Naive B cell (primary cell): Measurements from ENCODE around the gene PLEKHA6. TPM values are rescaled to one million over a fixed set of nuclear protein-coding genes. Genes with fewer than 3 reads are reported as not detected.

Experiments
- ATAC-seq, 2 donors: fragments of 150-1000 bp; cut with Tn5 transposase; 2 replicates each; pipeline ENCODE4 v1.10.0; 2021; ENCODE audit warnings: low read depth in 2 of 2, mild to moderate bottlenecking in 2 of 2, moderate library complexity in 2 of 2
- DNase-seq: peaks from one replicate; pipeline ENCODE4 v3.0.0; 2022
- H3K27ac Mint-ChIP-seq, 6 donors: one replicate each; pipeline ENCODE4 v1.8.0; 2020 to 2022; ENCODE audit warnings: mild to moderate bottlenecking in 6 of 6, mixed read lengths in 6 of 6, moderate library complexity in 5 of 6, inconsistent platforms in 2 of 6
- H3K27me3 Mint-ChIP-seq, 3 donors: one replicate each; pipeline ENCODE4 v1.8.0; 2021 to 2022; ENCODE audit warnings: mixed read lengths in 3 of 3, mild to moderate bottlenecking in 1 of 3
- H3K36me3 Mint-ChIP-seq, 2 donors: one replicate each; pipeline ENCODE4 v1.8.0; 2020 to 2022; ENCODE audit warnings: mixed read lengths in 2 of 2, inconsistent platforms in 1 of 2, mild to moderate bottlenecking in 1 of 2
- H3K4me1 Mint-ChIP-seq, 3 donors: one replicate each; pipeline ENCODE4 v1.8.0; 2020 to 2022; ENCODE audit warnings: mixed read lengths in 3 of 3, inconsistent platforms in 1 of 3, mild to moderate bottlenecking in 1 of 3, moderate library complexity in 1 of 3
- H3K4me3 Mint-ChIP-seq, 8 donors: one replicate each; pipeline ENCODE4 v1.8.0; 2020 to 2022; ENCODE audit warnings: mild to moderate bottlenecking in 8 of 8, mixed read lengths in 8 of 8, moderate library complexity in 8 of 8, inconsistent platforms in 2 of 8
- H3K9me3 Mint-ChIP-seq, 7 donors: one replicate each; pipeline ENCODE4 v1.8.0; 2020 to 2022; ENCODE audit warnings: mixed read lengths in 7 of 7, mild to moderate bottlenecking in 5 of 7, inconsistent platforms in 2 of 7, moderate library complexity in 1 of 7
- polyA plus RNA-seq, 6 donors: library from polyadenylated mRNA; unstranded; fragments of 300-500 nt; fragmentation: Illumina TruSeq; gene quantifications; one replicate each; pipeline ENCODE4 v1.2.3, GENCODE V29; 2021; ENCODE audit warnings: low read depth in 6 of 6

Gene PLEKHA6
- polyA plus RNA-seq, 6 donors from 2014 or later: 0.09 TPM; not detected in 5

DNA sequence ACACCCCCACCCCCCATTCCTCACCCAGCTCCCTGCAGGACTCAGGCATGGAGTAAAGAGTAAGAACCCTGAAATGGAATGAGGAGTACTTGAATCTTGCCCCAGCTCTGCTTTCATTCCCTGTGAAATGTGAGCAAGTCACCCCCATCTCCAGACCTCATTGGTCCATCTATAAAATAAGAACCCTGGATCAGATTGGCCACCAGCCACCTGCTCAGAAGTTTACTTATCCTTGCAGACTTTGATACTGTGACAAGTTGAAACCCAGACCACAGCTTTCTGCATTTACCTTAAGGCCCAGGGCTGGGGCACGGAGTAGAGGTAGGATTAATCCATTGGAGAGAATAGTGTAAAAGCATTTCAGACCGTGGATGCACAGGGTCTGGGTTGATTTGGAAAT lies 165.6 kb downstream of the PLEKHA6 start:
- Mint-ChIP-seq H3K36me3 (no peaks in the 10 kb centered on the region), H3K9me3 (no peaks in the 10 kb centered on the region), H3K27me3 (peaks cover 24 to 29% (median 29%) of the 10 kb centered on the region in 3 donors), H3K4me1 (peaks cover 5 to 9% (median 7%) of the 10 kb centered on the region in 3 donors), H3K4me3 (no peak overlapping the region), H3K27ac (no peak overlapping the region)
- DNase-seq (no peak), ATAC-seq (no peak)

GRCh38 chr1:204192589-204193352 lies 167.0 kb downstream of the PLEKHA6 start:
- H3K4me3 Mint-ChIP-seq: peak overlapping the region in 2 of 8 donors; percentile 0 to 23
- ATAC-seq (no peak), DNase-seq (no peak)
- no peaks in the 10 kb centered on the region for H3K36me3 Mint-ChIP-seq
- H3K4me1 Mint-ChIP-seq: peaks cover 6 to 9% (median 7%) of the 10 kb centered on the region in 3 donors
- peaks cover 37 to 43% (median 37%) of the 10 kb centered on the region in 3 donors for H3K27me3 Mint-ChIP-seq
- H3K9me3 Mint-ChIP-seq: no peaks in the 10 kb centered on the region
- H3K27ac Mint-ChIP-seq: no peak overlapping the region

DNA sequence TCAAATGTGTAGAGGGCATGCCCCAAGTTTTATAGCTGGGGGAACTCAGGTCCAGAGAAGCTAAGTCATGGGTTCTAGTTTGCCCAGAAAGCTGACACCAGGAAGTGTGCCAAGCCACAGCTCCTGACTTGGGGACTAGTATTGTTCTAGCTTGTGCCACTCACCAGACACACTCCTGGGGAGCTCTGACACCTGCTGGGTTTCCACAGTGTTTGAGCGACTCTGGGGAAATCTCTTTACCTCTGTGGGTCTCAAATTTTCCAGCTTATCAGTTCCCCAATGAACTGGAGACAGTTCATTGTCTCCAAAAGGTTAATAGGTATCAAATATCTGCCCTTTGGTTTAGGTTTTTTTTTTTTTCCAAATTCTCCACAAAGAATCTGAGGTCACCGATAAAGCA lies 167.7 kb downstream of the PLEKHA6 start:
- Mint-ChIP-seq H3K4me3 (no peak overlapping the region), H3K4me1 (peaks cover 6 to 10% (median 7%) of the 10 kb centered on the region in 3 donors), H3K9me3 (no peaks in the 10 kb centered on the region), H3K27me3 (peaks cover 43 to 50% (median 45%) of the 10 kb centered on the region in 3 donors), H3K36me3 (peaks cover 0 to 3% of the 10 kb centered on the region in 2 donors), H3K27ac (no peak overlapping the region)
- no peak for DNase-seq
- no peak for ATAC-seq

- Mint-ChIP-seq H3K36me3 (peaks cover 0 to 8% of the 10 kb centered on the region in 2 donors), H3K4me1 (peaks cover 6 to 12% (median 7%) of the 10 kb centered on the region in 3 donors), H3K4me3 (peak overlapping the region in 1 of 8 donors; percentile 43), H3K9me3 (no peaks in the 10 kb centered on the region), H3K27ac (peak overlapping the region in 1 of 6 donors; percentile 19), H3K27me3 (peaks cover 46 to 56% (median 51%) of the 10 kb centered on the region in 3 donors)
- DNase-seq: no peak
- ATAC-seq: no peak
Measured at GRCh38 chr1:204191456-204191855, 168.3 kb downstream of the PLEKHA6 start.

DNA sequence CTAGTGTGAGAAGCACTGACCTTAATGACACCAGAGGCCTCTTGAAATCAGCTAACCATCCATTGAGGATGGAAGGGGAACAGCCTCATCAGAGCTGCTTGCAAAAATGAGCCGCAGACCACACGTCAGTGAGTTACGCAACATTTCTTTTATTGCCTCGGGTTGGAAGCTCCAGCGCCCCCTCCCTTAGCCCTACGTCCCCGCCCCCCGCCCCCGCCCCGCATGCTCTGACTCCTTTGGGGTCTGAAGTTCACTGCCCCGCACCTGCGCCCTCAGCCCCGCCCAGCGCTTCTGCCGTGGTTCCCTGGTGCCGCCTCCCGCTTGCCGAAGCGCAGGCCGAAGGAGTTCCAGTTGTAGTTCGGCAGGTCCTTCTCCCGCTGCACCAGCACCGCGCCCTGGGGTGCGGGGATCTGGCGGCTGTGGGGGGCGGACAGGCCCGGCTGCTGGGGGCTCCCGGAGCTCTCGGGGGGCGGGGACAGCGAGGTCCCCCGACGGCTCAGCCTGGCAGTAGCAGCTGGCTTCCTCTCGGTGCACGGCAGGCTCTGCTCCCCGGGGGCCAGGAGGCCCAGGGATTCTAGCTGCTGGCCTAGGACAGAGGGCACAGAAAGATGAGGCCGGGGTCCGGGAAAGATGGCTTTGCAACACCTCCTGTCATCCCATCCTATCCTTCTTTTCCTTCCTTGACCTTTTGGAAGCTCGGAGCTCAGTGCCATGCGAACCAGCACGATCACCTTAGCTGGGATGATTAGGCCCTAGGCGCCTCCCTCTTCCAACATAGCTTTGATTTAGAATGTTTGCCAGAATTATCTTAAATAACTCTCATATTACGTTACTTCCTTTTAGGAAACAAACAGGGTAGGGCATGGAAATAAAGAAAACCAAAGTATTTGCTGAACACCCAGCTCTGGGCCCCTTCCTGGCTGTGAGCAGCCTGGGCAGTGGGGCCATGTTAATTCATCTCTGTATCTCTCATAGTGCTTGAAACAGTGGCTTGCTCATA lies 169.2 kb downstream of the PLEKHA6 start:
- peaks cover 46 to 56% (median 52%) of the 10 kb centered on the region in 3 donors for H3K27me3 Mint-ChIP-seq
- H3K4me1 Mint-ChIP-seq: peaks cover 6 to 12% (median 7%) of the 10 kb centered on the region in 3 donors
- ATAC-seq (peak; percentile 44 to 65), DNase-seq (peak; percentile 5)
- H3K4me3 Mint-ChIP-seq: peak overlapping the region in 7 of 8 donors; percentile 30 to 85 (median 49)
- no peaks in the 10 kb centered on the region for H3K9me3 Mint-ChIP-seq
- H3K36me3 Mint-ChIP-seq: peaks cover 0 to 8% of the 10 kb centered on the region in 2 donors
- peak overlapping the region in 1 of 6 donors; percentile 80 for H3K27ac Mint-ChIP-seq

- Mint-ChIP-seq H3K36me3 (peaks cover 0 to 8% of the 10 kb centered on the region in 2 donors), H3K4me3 (peak overlapping the region in 5 of 8 donors; percentile 4 to 80 (median 25)), H3K27me3 (peaks cover 39 to 64% (median 52%) of the 10 kb centered on the region in 3 donors), H3K4me1 (peaks cover 6 to 8% (median 6%) of the 10 kb centered on the region in 3 donors), H3K9me3 (no peaks in the 10 kb centered on the region), H3K27ac (peak overlapping the region in 1 of 6 donors; percentile 19)
- ATAC-seq: peak; percentile 66 to 74
- no peak for DNase-seq
Measured at GRCh38 chr1:204188959-204189639, 170.6 kb downstream of the PLEKHA6 start.

GRCh38 chr1:204186597-204186996 lies 173.1 kb downstream of the PLEKHA6 start:
- H3K4me1 Mint-ChIP-seq: peaks cover 6 to 8% (median 6%) of the 10 kb centered on the region in 3 donors
- no peak overlapping the region for H3K4me3 Mint-ChIP-seq
- peaks cover 34 to 53% (median 42%) of the 10 kb centered on the region in 3 donors for H3K27me3 Mint-ChIP-seq
- H3K9me3 Mint-ChIP-seq: no peaks in the 10 kb centered on the region
- H3K27ac Mint-ChIP-seq: no peak overlapping the region
- DNase-seq (no peak), ATAC-seq (no peak)
- H3K36me3 Mint-ChIP-seq: peaks cover 0 to 8% of the 10 kb centered on the region in 2 donors

DNA sequence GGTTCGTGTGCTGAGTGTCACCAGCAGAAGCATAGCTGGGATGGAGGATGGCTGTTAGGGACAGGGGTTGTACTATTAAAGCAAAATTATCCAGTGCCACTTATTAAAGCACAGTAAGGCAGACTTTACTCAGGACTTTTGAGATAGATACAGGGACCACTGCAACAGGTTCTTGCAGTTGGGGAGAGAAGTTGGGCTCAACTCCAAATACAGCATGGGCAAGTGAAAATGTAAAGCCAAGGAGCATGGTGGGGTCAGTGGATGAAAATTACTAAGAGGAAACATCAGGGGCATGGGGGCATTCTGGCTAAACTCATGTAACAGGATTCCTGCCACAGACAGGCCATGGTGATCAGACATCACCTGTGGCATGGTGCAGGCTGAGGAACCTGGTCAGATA lies 178.6 kb downstream of the PLEKHA6 start:
- peaks cover 0 to 1% (median 0%) of the 10 kb centered on the region in 7 donors for H3K9me3 Mint-ChIP-seq
- no peak for ATAC-seq
- no peak for DNase-seq
- no peaks in the 10 kb centered on the region for H3K36me3 Mint-ChIP-seq
- peak overlapping the region in 2 of 6 donors; percentile 10 to 74 for H3K27ac Mint-ChIP-seq
- no peaks in the 10 kb centered on the region for H3K4me1 Mint-ChIP-seq
- H3K27me3 Mint-ChIP-seq: peaks cover 0 to 8% (median 7%) of the 10 kb centered on the region in 3 donors
- no peak overlapping the region for H3K4me3 Mint-ChIP-seq

- H3K4me3 Mint-ChIP-seq: no peak overlapping the region
- no peaks in the 10 kb centered on the region for H3K36me3 Mint-ChIP-seq
- peaks cover 0 to 1% (median 0%) of the 10 kb centered on the region in 7 donors for H3K9me3 Mint-ChIP-seq
- DNase-seq (no peak), ATAC-seq (no peak)
- peaks cover 0 to 8% (median 7%) of the 10 kb centered on the region in 3 donors for H3K27me3 Mint-ChIP-seq
- no peak overlapping the region for H3K27ac Mint-ChIP-seq
- H3K4me1 Mint-ChIP-seq: no peaks in the 10 kb centered on the region
Measured at GRCh38 chr1:204180133-204180532, 179.6 kb downstream of the PLEKHA6 start.

GRCh38 chr1:204178487-204179281 lies 181.0 kb downstream of the PLEKHA6 start:
- Mint-ChIP-seq H3K9me3 (peaks cover 0 to 4% (median 1%) of the 10 kb centered on the region in 7 donors), H3K4me1 (no peaks in the 10 kb centered on the region), H3K27ac (no peak overlapping the region), H3K36me3 (peaks cover 0 to 4% of the 10 kb centered on the region in 2 donors), H3K27me3 (peaks cover 0 to 10% (median 4%) of the 10 kb centered on the region in 3 donors), H3K4me3 (no peak overlapping the region)
- ATAC-seq (no peak), DNase-seq (no peak)

GRCh38 chr1:204177133-204177532 lies 182.6 kb downstream of the PLEKHA6 start:
- no peak for ATAC-seq
- H3K9me3 Mint-ChIP-seq: peaks cover 2 to 19% (median 9%) of the 10 kb centered on the region in 7 donors
- H3K27me3 Mint-ChIP-seq: peaks cover 5 to 13% (median 8%) of the 10 kb centered on the region in 3 donors
- H3K36me3 Mint-ChIP-seq: peaks cover 0 to 12% of the 10 kb centered on the region in 2 donors
- H3K4me1 Mint-ChIP-seq: no peaks in the 10 kb centered on the region
- DNase-seq: no peak
- no peak overlapping the region for H3K4me3 Mint-ChIP-seq
- no peak overlapping the region for H3K27ac Mint-ChIP-seq

DNA sequence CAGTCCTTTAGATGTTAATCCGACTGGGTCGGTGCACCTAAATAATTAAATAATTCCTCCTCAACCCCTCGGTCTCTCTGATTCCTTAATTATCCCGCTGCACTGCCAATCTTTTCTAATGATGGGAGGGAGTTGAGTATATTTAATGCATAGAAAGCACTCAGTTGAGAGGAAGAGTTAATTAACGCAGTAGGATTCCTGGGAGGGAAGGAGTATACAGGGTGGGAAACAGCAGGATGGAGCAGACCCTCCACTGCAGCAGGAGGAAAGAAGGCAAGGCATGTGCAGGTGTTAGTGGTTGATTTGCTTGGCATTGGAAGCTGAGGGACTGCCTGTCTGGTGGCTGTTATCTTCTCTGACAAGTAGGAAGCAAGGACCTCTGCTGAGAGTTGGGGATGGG lies 183.7 kb downstream of the PLEKHA6 start:
- Mint-ChIP-seq H3K36me3 (peaks cover 0 to 12% of the 10 kb centered on the region in 2 donors), H3K27ac (no peak overlapping the region), H3K4me3 (no peak overlapping the region), H3K9me3 (peaks cover 3 to 29% (median 17%) of the 10 kb centered on the region in 7 donors), H3K4me1 (no peaks in the 10 kb centered on the region), H3K27me3 (peaks cover 5 to 13% (median 8%) of the 10 kb centered on the region in 3 donors)
- DNase-seq (no peak), ATAC-seq (no peak)
